SU-DHL-6 (cell line): Measurements from ENCODE around the gene SIGLEC9.

Source experiments
- EZH2phosphoT487 ChIP-seq: fragments of 200-600 bp; sonication (generic), shearing (Covaris generic); conservative IDR thresholded peaks from 2 replicates; pipeline ENCODE4 v1.6.1; 2018; ENCODE audit warnings: mild to moderate bottlenecking, antibody characterized with exemption, low read length, moderate library complexity, mixed read lengths
- TF ChIP-seq, protein P1 (sequence below): fragments of 200-600 bp; sonication (generic); IDR thresholded peaks from one replicate; pipeline ENCODE4 v1.5.1; 2017; ENCODE audit warnings: antibody characterized with exemption, mild to moderate bottlenecking, low read length, moderate library complexity; ENCODE audit not compliant: insufficient read depth, poor library complexity, severe bottlenecking

DNA sequence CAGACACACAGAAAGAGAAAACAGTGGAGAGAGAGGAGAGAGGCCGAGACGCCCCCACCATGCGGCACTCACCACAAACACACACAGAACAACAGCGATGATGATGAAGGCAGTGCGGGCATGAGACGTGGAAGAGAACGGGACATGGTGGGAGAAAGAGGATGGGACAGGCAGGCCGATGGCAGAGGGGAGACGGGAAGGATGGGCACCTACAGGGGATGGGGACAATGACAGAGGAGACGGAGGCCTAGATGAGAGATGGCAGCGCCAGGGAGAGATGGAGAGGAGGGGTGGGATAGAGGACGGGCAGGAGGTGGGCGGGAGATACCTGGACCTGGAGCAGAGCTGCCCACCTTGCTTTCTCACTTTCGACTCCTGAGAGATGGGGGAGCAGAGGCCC, 40.9 kb upstream of the SIGLEC9 start:
- TF ChIP-seq, protein P1, sequence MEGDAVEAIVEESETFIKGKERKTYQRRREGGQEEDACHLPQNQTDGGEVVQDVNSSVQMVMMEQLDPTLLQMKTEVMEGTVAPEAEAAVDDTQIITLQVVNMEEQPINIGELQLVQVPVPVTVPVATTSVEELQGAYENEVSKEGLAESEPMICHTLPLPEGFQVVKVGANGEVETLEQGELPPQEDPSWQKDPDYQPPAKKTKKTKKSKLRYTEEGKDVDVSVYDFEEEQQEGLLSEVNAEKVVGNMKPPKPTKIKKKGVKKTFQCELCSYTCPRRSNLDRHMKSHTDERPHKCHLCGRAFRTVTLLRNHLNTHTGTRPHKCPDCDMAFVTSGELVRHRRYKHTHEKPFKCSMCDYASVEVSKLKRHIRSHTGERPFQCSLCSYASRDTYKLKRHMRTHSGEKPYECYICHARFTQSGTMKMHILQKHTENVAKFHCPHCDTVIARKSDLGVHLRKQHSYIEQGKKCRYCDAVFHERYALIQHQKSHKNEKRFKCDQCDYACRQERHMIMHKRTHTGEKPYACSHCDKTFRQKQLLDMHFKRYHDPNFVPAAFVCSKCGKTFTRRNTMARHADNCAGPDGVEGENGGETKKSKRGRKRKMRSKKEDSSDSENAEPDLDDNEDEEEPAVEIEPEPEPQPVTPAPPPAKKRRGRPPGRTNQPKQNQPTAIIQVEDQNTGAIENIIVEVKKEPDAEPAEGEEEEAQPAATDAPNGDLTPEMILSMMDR: no peak
- TF ChIP-seq EZH2phosphoT487: no peak
